Measurements from ENCODE around the gene PEX11A.

- TF ChIP-seq CTCF (conservative IDR thresholded peaks at IDR 0.05) (no peak), ZFX (IDR thresholded peaks at IDR 0.05) (no peak)
These were observed 38.4 kb downstream of the PEX11A start for GRCh38 chr15:89652131-89652530.
